ENCODE measurements around the gene HAAO. TPM values are rescaled to one million over a fixed set of nuclear protein-coding genes. Genes with fewer than 3 reads are reported as not detected.

HAAO gene
- total and polyA plus RNA-seq, 2 experiments from 2014 or later, result 0.36 TPM; not detected in 1

GRCh38 chr2:42748840-42749239, 43.5 kb downstream of the HAAO start:
- Histone ChIP-seq H3K4me3 (no peak overlapping the region), H3K9ac (no peak overlapping the region), H3K27ac (no peak overlapping the region), H4K20me1 (ENCODE audit: insufficient read depth) (no peaks in the 10 kb centered on the region), H3K79me2 (ENCODE audit: insufficient read depth) (no peaks in the 10 kb centered on the region), H3K9me3 (ENCODE audit: low read depth) (no peaks in the 10 kb centered on the region), H2AFZ (no peak overlapping the region), H3K9me2 (ENCODE audit: insufficient read depth) (no peaks in the 10 kb centered on the region), H3K4me1 (ENCODE audit: insufficient read depth) (peaks cover 18% of the 10 kb centered on the region), H3F3A (ENCODE audit: insufficient read depth) (peaks cover 7% of the 10 kb centered on the region; the same call in 1 of the 2 replicates), H3K27me3 (replicated peaks; ENCODE audit: insufficient read depth) (no peaks in the 10 kb centered on the region), H3K4me2 (ENCODE audit: unreplicated experiment) (no peak overlapping the region), H3K36me3 (ENCODE audit: low read depth) (no peaks in the 10 kb centered on the region; the same call in 1 of the 2 replicates)
- 92 to 98% methylated on average over 4 of the region's 4 CpGs for WGBS, 2 experiments (ENCODE audit: low coverage in 1 of 2, low lambda C conversion rate in 2 of 2, missing lambda C conversion rate in 2 of 2)
- TF ChIP-seq EZH2 (IDR thresholded peaks at IDR 0.05; ENCODE audit: insufficient read depth, poor library complexity, severe bottlenecking), result no peak
- TF ChIP-seq EZH2phosphoT487 (IDR thresholded peaks at IDR 0.05; ENCODE audit: insufficient read depth, low read depth), result no peak
- no peak for DNase-seq
- in situ Hi-C loops (cut with MboI), result no loop called here

DNA sequence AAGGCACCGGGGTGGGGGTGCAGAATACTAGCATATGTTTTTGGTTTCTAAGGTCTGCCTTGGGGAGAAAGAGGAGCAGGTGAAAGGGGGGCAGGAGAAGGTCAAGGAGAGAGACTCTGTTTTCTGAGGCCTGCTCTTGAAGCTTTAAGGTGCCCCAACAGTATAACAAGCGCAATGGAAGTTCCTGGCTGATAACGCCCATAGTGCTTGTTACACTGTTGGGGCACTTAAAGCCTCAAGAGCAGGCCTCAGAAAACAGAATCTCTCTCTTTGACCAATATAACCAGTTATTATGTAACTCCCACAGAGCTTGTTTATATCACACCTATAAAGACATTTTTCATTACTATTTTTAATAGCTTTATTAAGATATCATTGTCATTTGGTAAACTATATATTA, 45.0 kb downstream of the HAAO start:
- DNase-seq, result no peak
- no peak overlapping the region for H3K4me3 ChIP-seq
- peaks cover 16% of the 10 kb centered on the region for H3K4me1 ChIP-seq (ENCODE audit: insufficient read depth)
- H3K4me2 ChIP-seq (ENCODE audit: unreplicated experiment), result no peak overlapping the region
- no peaks in the 10 kb centered on the region; the same call in 1 of the 2 replicates for H3K36me3 ChIP-seq (ENCODE audit: low read depth)
- H2AFZ ChIP-seq, result no peak overlapping the region
- H3K27me3 ChIP-seq (replicated peaks; ENCODE audit: insufficient read depth), result no peaks in the 10 kb centered on the region
- in situ Hi-C loops (cut with MboI), result no loop called here
- no peaks in the 10 kb centered on the region for H3K9me2 ChIP-seq (ENCODE audit: insufficient read depth)
- peaks cover 7% of the 10 kb centered on the region; the same call in 1 of the 2 replicates for H3F3A ChIP-seq (ENCODE audit: insufficient read depth)
- H4K20me1 ChIP-seq (ENCODE audit: insufficient read depth), result no peaks in the 10 kb centered on the region
- no peak overlapping the region for H3K27ac ChIP-seq
- H3K79me2 ChIP-seq (ENCODE audit: insufficient read depth), result no peaks in the 10 kb centered on the region
- TF ChIP-seq EZH2 (IDR thresholded peaks at IDR 0.05; ENCODE audit: insufficient read depth, poor library complexity, severe bottlenecking) (no peak), EZH2phosphoT487 (IDR thresholded peaks at IDR 0.05; ENCODE audit: insufficient read depth, low read depth) (no peak)
- H3K9ac ChIP-seq, result no peak overlapping the region
- no peaks in the 10 kb centered on the region for H3K9me3 ChIP-seq (ENCODE audit: low read depth)
- WGBS, 2 experiments (ENCODE audit: low coverage in 1 of 2, low lambda C conversion rate in 2 of 2, missing lambda C conversion rate in 2 of 2), result 97 to 98% methylated on average over 3 of the region's 3 CpGs

DNA sequence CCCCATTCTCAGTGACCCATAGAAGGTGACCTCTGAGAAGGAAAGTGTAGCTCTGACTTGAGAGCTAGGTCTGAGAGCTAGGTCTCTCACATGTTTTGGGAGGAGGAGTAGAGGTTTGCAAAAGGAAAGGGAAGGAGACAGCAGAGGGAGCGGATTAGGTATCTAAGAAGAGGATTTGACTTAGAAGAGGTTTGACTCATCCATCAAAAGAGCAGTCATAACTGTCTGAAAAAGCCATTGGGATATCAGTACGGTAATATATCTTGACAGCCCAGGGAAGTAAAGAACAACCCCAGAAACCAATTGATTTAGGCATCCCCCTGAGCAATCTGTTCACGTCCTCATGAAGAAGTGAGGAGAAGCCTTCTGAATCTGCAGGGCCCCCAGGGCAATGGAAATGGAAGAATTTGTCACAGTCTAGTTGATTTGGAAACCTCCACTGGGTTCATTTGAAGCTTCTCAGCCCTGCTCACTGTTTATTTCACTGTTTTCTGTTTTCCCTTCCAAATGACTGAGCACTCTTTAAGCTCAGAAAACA, 47.8 kb downstream of the HAAO start:
- TF ChIP-seq EZH2phosphoT487 (IDR thresholded peaks at IDR 0.05; ENCODE audit: insufficient read depth, low read depth), result no peak
- TF ChIP-seq EZH2 (IDR thresholded peaks at IDR 0.05; ENCODE audit: insufficient read depth, poor library complexity, severe bottlenecking), result no peak
- Histone ChIP-seq H3K9ac (no peak overlapping the region), H3K9me2 (ENCODE audit: insufficient read depth) (no peaks in the 10 kb centered on the region), H3K27ac (no peak overlapping the region), H3K9me3 (ENCODE audit: low read depth) (no peaks in the 10 kb centered on the region), H2AFZ (no peak overlapping the region), H3K4me1 (ENCODE audit: insufficient read depth) (peaks cover 16% of the 10 kb centered on the region), H3K4me3 (no peak overlapping the region), H3F3A (ENCODE audit: insufficient read depth) (peaks cover 7% of the 10 kb centered on the region; the same call in 1 of the 2 replicates), H3K36me3 (ENCODE audit: low read depth) (no peaks in the 10 kb centered on the region; the same call in 1 of the 2 replicates), H3K27me3 (replicated peaks; ENCODE audit: insufficient read depth) (no peaks in the 10 kb centered on the region), H3K4me2 (ENCODE audit: unreplicated experiment) (no peak overlapping the region), H3K79me2 (ENCODE audit: insufficient read depth) (no peaks in the 10 kb centered on the region), H4K20me1 (ENCODE audit: insufficient read depth) (no peaks in the 10 kb centered on the region)
- in situ Hi-C loops (cut with MboI), result no loop called here
- no peak for DNase-seq
- WGBS, 2 experiments (ENCODE audit: low coverage in 1 of 2, low lambda C conversion rate in 2 of 2, missing lambda C conversion rate in 2 of 2), result 95 to 96% methylated on average over 3 of the region's 3 CpGs

DNA sequence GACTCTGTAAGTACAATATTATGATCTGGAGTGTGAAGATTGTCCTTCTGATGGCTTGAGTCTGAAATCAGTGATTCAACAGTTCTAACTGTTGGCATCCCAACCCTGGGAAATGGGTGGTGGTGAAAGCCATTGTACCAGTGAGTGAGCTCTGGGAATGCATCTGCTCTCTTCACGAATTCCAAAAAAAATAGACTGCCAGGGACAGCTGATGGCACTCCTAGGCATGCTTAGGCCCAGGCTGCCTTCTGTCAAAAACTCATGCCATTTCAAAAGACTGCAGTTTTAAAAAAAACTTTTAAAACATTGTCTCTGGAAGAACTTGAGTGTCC, 48.8 kb downstream of the HAAO start:
- in situ Hi-C loops (cut with MboI), result no loop called here
- H3K27ac ChIP-seq, result no peak overlapping the region

More for the DNA sequence above, 48.8 kb downstream of the HAAO start:
- TF ChIP-seq EZH2 (IDR thresholded peaks at IDR 0.05; ENCODE audit: insufficient read depth, poor library complexity, severe bottlenecking) (no peak), EZH2phosphoT487 (IDR thresholded peaks at IDR 0.05; ENCODE audit: insufficient read depth, low read depth) (no peak)
- Histone ChIP-seq H2AFZ (no peak overlapping the region), H3K4me2 (ENCODE audit: unreplicated experiment) (no peak overlapping the region), H3K4me1 (ENCODE audit: insufficient read depth) (peaks cover 16% of the 10 kb centered on the region), H3K9ac (no peak overlapping the region), H3K9me3 (ENCODE audit: low read depth) (no peaks in the 10 kb centered on the region), H3K79me2 (ENCODE audit: insufficient read depth) (no peaks in the 10 kb centered on the region), H4K20me1 (ENCODE audit: insufficient read depth) (no peaks in the 10 kb centered on the region), H3K4me3 (no peak overlapping the region), H3K27me3 (replicated peaks; ENCODE audit: insufficient read depth) (no peaks in the 10 kb centered on the region), H3K9me2 (ENCODE audit: insufficient read depth) (no peaks in the 10 kb centered on the region), H3K36me3 (ENCODE audit: low read depth) (no peaks in the 10 kb centered on the region; the same call in 1 of the 2 replicates), H3F3A (ENCODE audit: insufficient read depth) (peaks cover 7% of the 10 kb centered on the region; the same call in 1 of the 2 replicates)
- no peak for DNase-seq
- WGBS, 2 experiments (ENCODE audit: low coverage in 1 of 2, low lambda C conversion rate in 2 of 2, missing lambda C conversion rate in 2 of 2), result 27 to 71% methylated on average over 1 of the region's 1 CpG
